ENCODE measurements around the gene TUBGCP3. TPM values are rescaled to one million over a fixed set of nuclear protein-coding genes. Genes with fewer than 3 reads are reported as not detected.
A peak's percentile ranks its signal among the peaks of the same experiment; 100 is the strongest.

The TUBGCP3 gene
- total RNA-seq, 6 experiments from 2014 or later, result 13.0 to 20.0 (median 17.6) TPM

DNA sequence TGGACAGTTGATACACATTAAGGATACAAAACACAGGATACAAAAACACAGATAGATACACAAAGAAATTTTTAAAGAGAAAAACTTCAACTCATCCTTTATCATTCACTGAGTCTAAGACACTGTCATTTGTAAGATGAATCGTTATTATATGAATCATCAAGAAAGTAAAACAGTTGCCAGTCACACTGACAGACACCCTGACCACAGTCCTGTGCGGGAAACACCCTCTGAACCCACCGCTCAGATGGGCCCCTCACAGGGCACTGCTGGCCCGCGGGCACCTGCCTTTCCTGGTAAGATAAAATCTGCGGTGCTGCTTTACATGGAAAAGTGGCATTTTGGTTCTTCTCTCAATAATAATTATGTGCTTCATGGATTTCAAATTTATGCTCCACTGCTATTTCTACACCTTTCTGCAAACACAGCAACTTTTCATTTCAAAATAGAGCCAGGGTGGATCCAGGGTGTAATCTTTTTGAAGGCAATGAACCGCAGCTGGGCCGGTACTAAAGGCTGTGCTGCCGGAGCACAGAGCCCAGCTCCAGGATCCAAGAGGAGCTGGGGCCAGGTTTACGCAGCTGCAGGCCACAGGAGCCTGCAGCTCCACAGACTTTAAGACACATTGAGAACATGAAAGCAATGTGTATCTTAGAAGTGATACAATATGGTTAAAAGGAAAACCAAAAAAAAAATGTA, 76.8 kb downstream of the TUBGCP3 start:
- TF ChIP-seq POLR2A (IDR thresholded peaks at IDR 0.05), result no peak
- TF ChIP-seq, protein P1, sequence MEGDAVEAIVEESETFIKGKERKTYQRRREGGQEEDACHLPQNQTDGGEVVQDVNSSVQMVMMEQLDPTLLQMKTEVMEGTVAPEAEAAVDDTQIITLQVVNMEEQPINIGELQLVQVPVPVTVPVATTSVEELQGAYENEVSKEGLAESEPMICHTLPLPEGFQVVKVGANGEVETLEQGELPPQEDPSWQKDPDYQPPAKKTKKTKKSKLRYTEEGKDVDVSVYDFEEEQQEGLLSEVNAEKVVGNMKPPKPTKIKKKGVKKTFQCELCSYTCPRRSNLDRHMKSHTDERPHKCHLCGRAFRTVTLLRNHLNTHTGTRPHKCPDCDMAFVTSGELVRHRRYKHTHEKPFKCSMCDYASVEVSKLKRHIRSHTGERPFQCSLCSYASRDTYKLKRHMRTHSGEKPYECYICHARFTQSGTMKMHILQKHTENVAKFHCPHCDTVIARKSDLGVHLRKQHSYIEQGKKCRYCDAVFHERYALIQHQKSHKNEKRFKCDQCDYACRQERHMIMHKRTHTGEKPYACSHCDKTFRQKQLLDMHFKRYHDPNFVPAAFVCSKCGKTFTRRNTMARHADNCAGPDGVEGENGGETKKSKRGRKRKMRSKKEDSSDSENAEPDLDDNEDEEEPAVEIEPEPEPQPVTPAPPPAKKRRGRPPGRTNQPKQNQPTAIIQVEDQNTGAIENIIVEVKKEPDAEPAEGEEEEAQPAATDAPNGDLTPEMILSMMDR (IDR thresholded peaks at IDR 0.05), result no peak
- H3K27ac ChIP-seq, result no peak overlapping the region
- H3K4me3 ChIP-seq, result no peak overlapping the region
- no peaks in the 10 kb centered on the region for H3K9me3 ChIP-seq
- WGBS (ENCODE audit: insufficient coverage, low coverage, low lambda C conversion rate, missing lambda C conversion rate), result 74% methylated on average over 9 of the region's 10 CpGs
- H3K4me1 ChIP-seq, result no peaks in the 10 kb centered on the region
- intact Hi-C loops (cut with DNase I), result no loop called here
- no peak for DNase-seq
- H3K36me3 ChIP-seq, result peaks cover 0 to 19% (median 12%) of the 10 kb centered on the region in 4 donors
- H3K27me3 ChIP-seq, result no peaks in the 10 kb centered on the region
- no peak for ATAC-seq

DNA sequence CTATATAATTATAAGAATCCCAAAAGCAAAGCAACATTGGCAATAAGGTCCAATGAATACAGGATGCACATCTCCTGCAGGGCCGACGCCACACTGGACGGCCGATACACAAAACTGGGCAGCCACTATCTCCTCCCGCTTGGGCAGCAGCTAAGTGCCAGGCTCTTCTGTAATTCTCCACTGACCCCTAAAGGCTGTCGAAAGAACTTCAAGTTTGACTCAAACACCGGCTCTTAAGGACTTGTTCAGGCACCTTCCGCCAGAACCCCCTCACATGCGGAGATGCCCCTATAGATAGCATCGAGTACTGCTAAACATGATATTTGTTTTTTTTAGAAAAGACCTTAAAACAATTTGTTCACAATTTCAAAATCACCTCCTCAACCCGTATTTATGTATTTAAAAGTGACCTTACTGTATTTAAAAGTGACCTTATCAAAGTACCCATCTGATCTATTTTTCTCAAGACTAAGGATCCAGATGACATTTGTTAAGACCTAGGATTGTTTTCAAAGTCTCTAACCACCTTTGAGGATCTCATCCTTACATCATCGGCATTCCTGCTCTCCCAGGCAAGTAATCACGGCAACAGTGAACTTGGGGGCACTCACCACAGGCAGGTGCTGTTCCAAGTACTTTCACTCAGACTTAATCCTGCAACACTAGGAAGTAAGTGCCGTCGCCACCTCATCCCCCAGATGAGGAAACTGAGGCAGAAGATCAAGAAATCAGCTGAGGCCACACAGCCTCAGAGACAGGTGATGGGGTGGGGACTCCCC, 77.8 kb downstream of the TUBGCP3 start:
- no peak overlapping the region for H3K4me3 ChIP-seq
- H3K27ac ChIP-seq, result no peak overlapping the region
- no peak for TF ChIP-seq POLR2A (IDR thresholded peaks at IDR 0.05)
- TF ChIP-seq, protein P1 (IDR thresholded peaks at IDR 0.05), result peak; percentile 52 to 57 (median 54)
- intact Hi-C loops (cut with DNase I), result no loop called here
- H3K36me3 ChIP-seq, result peaks cover 0 to 21% (median 11%) of the 10 kb centered on the region in 4 donors
- no peaks in the 10 kb centered on the region for H3K4me1 ChIP-seq
- DNase-seq (peak in 1 of 3 donors; percentile 31), ATAC-seq (peak; percentile 83 to 95 (median 91))
- H3K9me3 ChIP-seq, result no peaks in the 10 kb centered on the region
- no peaks in the 10 kb centered on the region for H3K27me3 ChIP-seq
- WGBS (ENCODE audit: insufficient coverage, low coverage, low lambda C conversion rate, missing lambda C conversion rate), result 36% methylated on average over 13 of the region's 15 CpGs

DNA sequence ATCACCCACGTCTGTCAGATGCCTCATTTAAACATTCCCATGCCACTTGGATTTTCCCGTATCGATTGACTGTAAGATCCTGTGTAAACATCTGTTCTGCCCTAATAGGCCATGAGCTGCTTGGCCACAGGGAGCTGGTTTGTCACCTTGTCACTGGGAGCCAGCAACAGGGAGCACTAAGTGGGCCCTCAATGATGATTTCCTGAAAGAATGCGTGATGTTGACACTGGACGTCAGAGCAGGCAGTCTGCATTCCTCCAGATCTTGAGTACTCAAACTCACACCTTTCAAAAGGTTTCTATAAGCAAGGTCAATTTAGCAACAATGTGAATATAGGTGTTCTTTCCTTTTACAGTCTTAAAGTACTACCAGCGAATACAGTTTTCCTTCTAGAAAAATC, 78.8 kb downstream of the TUBGCP3 start:
- Histone ChIP-seq H3K9me3 (no peaks in the 10 kb centered on the region), H3K36me3 (peaks cover 0 to 23% (median 8%) of the 10 kb centered on the region in 4 donors), H3K27me3 (no peaks in the 10 kb centered on the region), H3K4me1 (no peaks in the 10 kb centered on the region), H3K4me3 (no peak overlapping the region), H3K27ac (no peak overlapping the region)
- intact Hi-C loops (cut with DNase I), result no loop called here
- ATAC-seq, result no peak
- no peak for DNase-seq
- WGBS (ENCODE audit: insufficient coverage, low coverage, low lambda C conversion rate, missing lambda C conversion rate), result 82% methylated on average over 5 of the region's 6 CpGs
- TF ChIP-seq, protein P1 (IDR thresholded peaks at IDR 0.05), result no peak
- no peak for TF ChIP-seq POLR2A (IDR thresholded peaks at IDR 0.05)

DNA sequence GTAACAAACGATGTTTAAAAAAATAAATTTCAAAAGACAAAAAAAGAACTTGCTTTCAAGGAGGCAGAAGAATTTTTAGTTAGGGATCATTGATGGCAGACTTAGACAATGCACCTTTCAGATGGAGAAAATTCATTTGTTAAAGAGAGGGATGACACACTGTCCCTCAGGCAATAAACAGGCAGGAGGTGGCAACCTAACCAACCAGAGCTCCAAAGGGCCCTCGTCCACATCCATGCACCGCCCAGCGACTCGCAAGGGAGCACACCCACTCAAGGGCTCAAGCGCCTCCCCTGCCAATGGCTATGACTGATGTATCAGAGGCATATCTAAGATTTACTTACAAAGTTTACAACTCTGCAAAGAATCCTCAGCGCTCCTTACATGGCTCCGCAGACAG, 81.9 kb downstream of the TUBGCP3 start:
- Histone ChIP-seq H3K36me3 (peaks cover 0 to 31% (median 19%) of the 10 kb centered on the region in 4 donors), H3K4me1 (no peaks in the 10 kb centered on the region), H3K27ac (no peak overlapping the region), H3K27me3 (no peaks in the 10 kb centered on the region), H3K4me3 (no peak overlapping the region), H3K9me3 (no peaks in the 10 kb centered on the region)
- intact Hi-C loops (cut with DNase I), result no loop called here
- ATAC-seq (no peak), DNase-seq (no peak)
- no peak for TF ChIP-seq POLR2A (IDR thresholded peaks at IDR 0.05)
- TF ChIP-seq, protein P1 (IDR thresholded peaks at IDR 0.05), result no peak
- WGBS (ENCODE audit: insufficient coverage, low coverage, low lambda C conversion rate, missing lambda C conversion rate), result 100% methylated on average over 1 of the region's 8 CpGs
